Pancreas (tissue), 10 donors: ENCODE measurements around the gene GNG13. TPM values are rescaled to one million over a fixed set of nuclear protein-coding genes. Genes with fewer than 3 reads are reported as not detected.

Experiments used
- ATAC-seq, 4 donors: fragments of 200-7000 bp; cut with Tn5 transposase; one replicate each; pipeline versions ENCODE4 v1.8.0 to v1.9.1; 2020; ENCODE audit warnings: mild to moderate bottlenecking in 4 of 4, moderate library complexity in 4 of 4
- DNase-seq, 6 donors: peaks; one replicate each; pipeline ENCODE4 v3.0.0-alpha.2; 2020
- FAIRE-seq: peaks from 2 replicates; lab custom pipeline; 2012; peaks lifted over from hg19 to GRCh38; lab: Jason Lieb, UNC
- H3K27ac ChIP-seq, 4 donors: fragments of 200-600 bp; sonication (generic); 1 replicate in 3 of 4; 2 replicates in 1 of 4; pipeline versions ENCODE4 v1.5.0 to v1.8.0; 2020
- H3K27me3 ChIP-seq, 4 donors: fragments of 200-600 bp; one replicate each; pipeline ENCODE4 v1.8.0; 2021
- H3K36me3 ChIP-seq, 3 donors: fragments of 200-600 bp; sonication (generic) in 1 of 3; one replicate each; pipeline versions ENCODE4 v1.5.0 to v1.8.0; 2020 to 2021
- H3K4me1 ChIP-seq, 3 donors: fragments of 200-600 bp; one replicate each; pipeline ENCODE4 v1.8.0; 2021
- H3K4me3 ChIP-seq, 4 donors: fragments of 200-600 bp; sonication (generic) in 2 of 4; one replicate each; pipeline versions ENCODE4 v1.5.0 to v1.8.0; 2020 to 2021
- H3K9me3 ChIP-seq, 4 donors: fragments of 200-600 bp; one replicate each; pipeline ENCODE4 v1.8.0; 2021
- WGBS, 2 donors: extraction: QIAGEN DNeasy Blood & Tissue Kit; methylation state at CpG; one replicate each; pipeline ENCODE4 v1.1.7; 2013; 5-methylcytosine and 5-hydroxymethylcytosine counted together
- intact Hi-C, 3 donors: fragments of 100-400 bp; cut with DNase I; formaldehyde crosslinking; loops; one replicate each; pipeline versions ENCODE4 v1.11.1 to v1.14.2; 2022
- polyA plus RNA-seq, 2 donors: library from polyadenylated mRNA; stranded (reverse); fragments of 200-250 nt; gene quantifications; one replicate each; pipeline ENCODE4 v1.2.3, GENCODE V29; 2013
- total RNA-seq, 6 donors: library from RNA; stranded (reverse); fragmentation: NEBNext Ultra II Directional in 4 of 6; extraction: Animal tissue kit (Norgen Biotek cat#: 25700) in 4 of 6; gene quantifications; one replicate each; pipeline versions ENCODE4 v1.2.1 to v1.2.4, GENCODE V29; 2021 to 2023
- TF ChIP-seq, protein P1 (sequence below), 4 donors: fragments of 200-600 bp; sonication (generic) in 3 of 4; IDR thresholded peaks; one replicate each; pipeline versions ENCODE4 v1.5.0 to v1.8.0; 2021; ENCODE audit warnings: antibody characterized with exemption in 4 of 4
- donor health status: healthy with polysubstance abuse.
- donor health status: DM: no; HTN: no; CAD: no; lungs with moderate emphysema.
- donor health status: DM: no; HTN: no; CAD: no.
- donor health status: control.
- donor health status: control.
- donor health status: Bipolar disorder and iron deficiency.
- donor health status: DM: yes; HTN: yes; CAD: no.
- donor health status: DM: no; HTN: no; CAD: no.
- donor health status: DM: no; HTN: no; CAD: no.
- donor health status: DM: yes; HTN: yes; CAD: no.

The GNG13 gene
- total and polyA plus RNA-seq, 8 donors: not detected

DNA sequence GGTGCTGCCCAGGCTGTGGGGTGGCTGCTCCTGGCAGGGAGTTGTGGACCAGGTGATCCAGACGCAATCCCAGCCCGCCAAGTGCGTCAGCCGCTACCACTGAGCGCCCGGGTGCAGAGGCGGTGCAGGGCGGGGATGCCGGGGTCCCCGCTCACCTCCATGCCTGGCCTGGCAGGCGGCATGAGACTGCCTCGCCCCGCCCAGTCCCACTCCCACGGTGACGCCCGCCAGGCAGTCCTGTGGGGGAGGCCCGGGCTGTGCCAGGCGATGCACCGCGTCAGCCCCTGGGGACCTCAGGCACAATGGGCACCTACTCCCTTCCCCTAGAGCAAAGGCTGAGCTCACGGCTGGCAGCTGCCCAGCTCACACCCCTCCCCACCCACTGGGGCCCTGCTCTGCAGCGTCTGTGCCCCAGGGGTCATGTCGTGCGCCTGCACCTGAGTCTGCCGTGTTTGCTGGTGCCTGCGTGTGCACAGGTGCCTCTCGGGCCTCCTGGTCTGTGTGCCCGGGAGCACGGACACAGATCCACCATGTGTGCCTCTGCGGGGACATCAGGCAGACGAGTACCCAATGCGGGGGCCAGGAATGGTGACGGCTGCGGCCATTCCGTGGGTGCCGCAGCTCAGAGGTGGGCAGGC is 17.6 kb downstream of the GNG13 start:
- FAIRE-seq (no peak), ATAC-seq (no peak), DNase-seq (no peak)
- Histone ChIP-seq H3K36me3 (no peaks in the 10 kb centered on the region), H3K27ac (no peak overlapping the region), H3K27me3 (no peaks in the 10 kb centered on the region), H3K9me3 (no peaks in the 10 kb centered on the region), H3K4me1 (peaks cover 0 to 7% (median 6%) of the 10 kb centered on the region in 3 donors), H3K4me3 (no peak overlapping the region)
- TF ChIP-seq, protein P1, sequence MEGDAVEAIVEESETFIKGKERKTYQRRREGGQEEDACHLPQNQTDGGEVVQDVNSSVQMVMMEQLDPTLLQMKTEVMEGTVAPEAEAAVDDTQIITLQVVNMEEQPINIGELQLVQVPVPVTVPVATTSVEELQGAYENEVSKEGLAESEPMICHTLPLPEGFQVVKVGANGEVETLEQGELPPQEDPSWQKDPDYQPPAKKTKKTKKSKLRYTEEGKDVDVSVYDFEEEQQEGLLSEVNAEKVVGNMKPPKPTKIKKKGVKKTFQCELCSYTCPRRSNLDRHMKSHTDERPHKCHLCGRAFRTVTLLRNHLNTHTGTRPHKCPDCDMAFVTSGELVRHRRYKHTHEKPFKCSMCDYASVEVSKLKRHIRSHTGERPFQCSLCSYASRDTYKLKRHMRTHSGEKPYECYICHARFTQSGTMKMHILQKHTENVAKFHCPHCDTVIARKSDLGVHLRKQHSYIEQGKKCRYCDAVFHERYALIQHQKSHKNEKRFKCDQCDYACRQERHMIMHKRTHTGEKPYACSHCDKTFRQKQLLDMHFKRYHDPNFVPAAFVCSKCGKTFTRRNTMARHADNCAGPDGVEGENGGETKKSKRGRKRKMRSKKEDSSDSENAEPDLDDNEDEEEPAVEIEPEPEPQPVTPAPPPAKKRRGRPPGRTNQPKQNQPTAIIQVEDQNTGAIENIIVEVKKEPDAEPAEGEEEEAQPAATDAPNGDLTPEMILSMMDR (IDR thresholded peaks at IDR 0.05): no peak
- 48 to 49% methylated on average over 34 to 36 of the region's 36 CpGs for WGBS, 2 donors
- intact Hi-C loops: loop anchor here in 1 of 3 donors (10.0 kb wide), 1 partner anchor 78 kb away; the partner anchor contains the start of gene FBXL16

DNA sequence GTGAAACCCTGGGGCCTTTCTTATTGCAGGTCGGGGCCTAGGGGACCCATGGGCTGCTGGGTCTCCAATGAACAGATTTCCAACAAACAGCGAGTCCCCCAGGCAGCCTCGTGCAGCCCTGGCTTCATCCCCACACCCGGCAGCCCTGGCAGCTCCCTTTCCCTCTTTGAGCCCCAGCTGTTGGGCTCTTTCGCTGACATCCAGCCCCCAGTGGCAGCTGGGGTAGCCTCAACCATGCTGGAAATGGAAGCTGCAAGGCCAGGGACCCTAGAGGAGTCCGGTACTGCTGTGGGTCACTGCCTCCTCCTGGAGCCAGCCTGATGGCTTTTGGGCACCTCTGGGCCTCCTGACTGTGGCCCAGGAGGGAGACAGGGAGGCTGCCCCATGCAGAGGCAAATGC is 18.3 kb downstream of the GNG13 start:
- WGBS, 2 donors: 43 to 54% methylated on average over 6 of the region's 6 CpGs
- Histone ChIP-seq H3K4me1 (peaks cover 0 to 3% (median 3%) of the 10 kb centered on the region in 3 donors), H3K27ac (no peak overlapping the region), H3K27me3 (no peaks in the 10 kb centered on the region), H3K9me3 (no peaks in the 10 kb centered on the region), H3K36me3 (no peaks in the 10 kb centered on the region), H3K4me3 (no peak overlapping the region)
- no peak for ATAC-seq
- TF ChIP-seq, protein P1 (IDR thresholded peaks at IDR 0.05): no peak
- FAIRE-seq: no peak
- DNase-seq: no peak
- intact Hi-C loops: loop anchor here in 1 of 3 donors (10.0 kb wide), 1 partner anchor 77 kb away; the partner anchor contains the start of gene FBXL16

DNA sequence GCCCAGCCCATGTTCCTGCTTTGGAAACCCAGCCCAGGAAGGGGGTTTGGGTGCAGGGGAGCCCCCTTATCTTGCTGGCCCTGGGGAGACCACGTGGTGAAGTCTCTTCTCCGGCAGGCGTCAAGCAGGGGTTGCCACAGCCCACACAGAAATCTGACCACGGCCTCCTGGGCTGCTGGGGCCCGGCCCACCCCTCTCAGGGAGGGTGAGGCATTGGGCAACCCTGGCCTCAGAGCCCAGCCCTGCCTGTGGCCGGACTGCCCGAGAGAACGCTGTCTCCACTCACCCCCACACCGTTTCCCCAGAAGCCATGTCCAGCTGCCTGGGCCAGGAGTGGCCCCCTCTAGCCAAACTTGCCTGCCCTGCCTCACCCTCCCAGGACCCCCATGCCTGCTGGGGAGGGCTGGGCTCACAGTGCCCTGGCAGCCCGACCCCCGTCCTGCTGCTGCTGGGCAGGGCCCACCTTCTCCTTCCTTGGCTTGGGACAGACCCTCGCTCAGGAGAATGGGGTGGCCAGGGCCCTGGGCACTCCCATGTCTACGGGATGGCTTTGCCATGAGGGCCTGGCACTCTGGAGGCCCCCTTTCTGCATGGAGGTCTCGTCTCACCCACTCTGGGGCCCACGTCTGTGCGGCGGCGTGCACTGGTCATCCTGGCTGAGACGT is 19.1 kb downstream of the GNG13 start:
- H3K27ac ChIP-seq: no peak overlapping the region
- intact Hi-C loops: loop anchor here in 1 of 3 donors (10.0 kb wide), 1 partner anchor 77 kb away; the partner anchor contains the start of gene FBXL16
- DNase-seq: no peak
- H3K4me1 ChIP-seq: no peaks in the 10 kb centered on the region
- H3K27me3 ChIP-seq: no peaks in the 10 kb centered on the region
- TF ChIP-seq, protein P1 (IDR thresholded peaks at IDR 0.05): no peak
- no peaks in the 10 kb centered on the region for H3K36me3 ChIP-seq
- no peak for FAIRE-seq
- 41 to 53% methylated on average over 19 of the region's 19 CpGs for WGBS, 2 donors
- H3K4me3 ChIP-seq: no peak overlapping the region
- no peaks in the 10 kb centered on the region for H3K9me3 ChIP-seq
- ATAC-seq: no peak

DNA sequence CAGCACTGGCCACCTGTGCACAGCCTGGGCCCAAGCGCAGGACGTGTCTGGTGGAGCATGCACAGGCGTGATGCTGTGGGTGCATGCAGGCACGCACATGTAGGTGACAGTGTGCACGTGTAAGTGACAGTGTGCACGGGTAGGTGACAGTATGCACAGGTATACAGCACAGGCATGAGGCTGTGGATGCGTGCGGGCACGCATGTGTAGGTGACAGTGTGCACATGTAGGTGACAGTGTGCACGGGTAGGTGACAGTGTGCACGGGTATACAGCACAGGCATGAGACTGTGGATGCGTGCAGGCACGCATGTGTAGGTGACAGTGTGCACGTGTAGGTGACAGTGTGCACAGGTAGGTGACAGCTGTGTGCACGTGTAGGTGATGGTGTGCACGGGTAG is 20.2 kb downstream of the GNG13 start:
- 62 to 73% methylated on average over 16 of the region's 16 CpGs for WGBS, 2 donors
- ATAC-seq: no peak
- no peak overlapping the region for H3K4me3 ChIP-seq
- H3K27ac ChIP-seq: no peak overlapping the region
- DNase-seq: no peak
- H3K27me3 ChIP-seq: no peaks in the 10 kb centered on the region
- no peaks in the 10 kb centered on the region for H3K36me3 ChIP-seq
- H3K4me1 ChIP-seq: no peaks in the 10 kb centered on the region
- intact Hi-C loops: loop anchor here in 1 of 3 donors (10.0 kb wide), 1 partner anchor 75 kb away; the partner anchor contains the start of gene FBXL16
- H3K9me3 ChIP-seq: no peaks in the 10 kb centered on the region
- no peak for FAIRE-seq
- TF ChIP-seq, protein P1 (IDR thresholded peaks at IDR 0.05): no peak
